WTC11 (cell line): ENCODE measurements around the gene MYH10. TPM values are rescaled to one million over a fixed set of nuclear protein-coding genes. Genes with fewer than 3 reads are reported as not detected.

Experiments
- ATAC-seq: fragments of 200-7000 bp; cut with Tn5 transposase; 2 replicates; pipeline ENCODE4 v1.10.0; 2021; ENCODE audit warnings: mild to moderate bottlenecking, moderate library complexity
- CTCF ChIA-PET: fragments of 300-600 bp; sonication (Branson Sonifier 250); formaldehyde crosslinking; loops from one replicate; lab custom pipeline; 2021; ENCODE audit warnings: antibody characterized with exemption; lab: Charles Lee
- POLR2A ChIA-PET: fragments of 350-600 bp; sonication (Branson Sonifier 250); formaldehyde crosslinking; loops from one replicate; lab custom pipeline; 2021; ENCODE audit warnings: antibody characterized with exemption; lab: Charles Lee
- DNase-seq: peaks from one replicate; pipeline ENCODE4 v3.0.0; 2021; ENCODE audit warnings: low spot score
- H3K27ac Mint-ChIP-seq: 2 replicates; pipeline ENCODE4 v1.8.0; 2021; ENCODE audit warnings: mixed read lengths
- H3K27me3 Mint-ChIP-seq: 2 replicates; pipeline ENCODE4 v1.8.0; 2021; ENCODE audit warnings: low read depth, mild to moderate bottlenecking, moderate library complexity, mixed read lengths
- H3K36me3 Mint-ChIP-seq: 2 replicates; pipeline ENCODE4 v1.8.0; 2021; ENCODE audit warnings: mixed read lengths
- H3K4me1 Mint-ChIP-seq: 2 replicates; pipeline ENCODE4 v1.8.0; 2022; ENCODE audit warnings: mixed read lengths
- H3K4me3 Mint-ChIP-seq: 2 replicates; pipeline ENCODE4 v1.8.0; 2021; ENCODE audit warnings: mild to moderate bottlenecking, moderate library complexity, mixed read lengths
- H3K9me3 Mint-ChIP-seq: 2 replicates; pipeline ENCODE4 v1.8.0; 2021; ENCODE audit warnings: mixed read lengths
- CREB1 ChIP-seq: sonication (generic); formaldehyde crosslinking; IDR thresholded peaks from 2 replicates; pipeline ENCODE4 v1.8.0; 2023; ENCODE audit warnings: mild to moderate bottlenecking, missing genetic modification reagents
- CREM ChIP-seq: sonication (generic); formaldehyde crosslinking; IDR thresholded peaks from 2 replicates; pipeline ENCODE4 v1.8.1; 2022; ENCODE audit warnings: mild to moderate bottlenecking, missing genetic modification reagents, moderate library complexity
- MXD4 ChIP-seq: fragments of 250-450 bp; sonication (Bioruptor Pico); IDR thresholded peaks from 2 replicates; pipeline ENCODE4 v1.8.0; 2021; ENCODE audit warnings: mild to moderate bottlenecking, moderate library complexity, borderline replicate concordance
- NFATC4 ChIP-seq: fragments of 250-450 bp; sonication (Bioruptor Pico); IDR thresholded peaks from 2 replicates; pipeline ENCODE4 v1.9.0; 2021; ENCODE audit warnings: mild to moderate bottlenecking
- NFYB ChIP-seq: sonication (generic); formaldehyde crosslinking; conservative IDR thresholded peaks from 2 replicates; pipeline ENCODE4 v1.8.0; 2022; ENCODE audit warnings: low read depth, missing genetic modification reagents
- NR1H2 ChIP-seq: sonication (generic); formaldehyde crosslinking; IDR thresholded peaks from 2 replicates; pipeline ENCODE4 v1.9.0; 2021; ENCODE audit warnings: mild to moderate bottlenecking, moderate library complexity, missing genetic modification reagents
- NR2C2 ChIP-seq: sonication (generic); formaldehyde crosslinking; IDR thresholded peaks from 2 replicates; pipeline ENCODE4 v1.8.0; 2022; ENCODE audit warnings: mild to moderate bottlenecking, missing genetic modification reagents
- RELA ChIP-seq: sonication (generic); formaldehyde crosslinking; IDR thresholded peaks from 2 replicates; pipeline ENCODE4 v1.8.1; 2022; ENCODE audit warnings: missing genetic modification reagents, mild to moderate bottlenecking, borderline replicate concordance
- TEAD1 ChIP-seq: sonication (generic); formaldehyde crosslinking; IDR thresholded peaks from 2 replicates; pipeline ENCODE4 v1.8.0; 2022; ENCODE audit warnings: mild to moderate bottlenecking, missing genetic modification reagents
- TEAD4 ChIP-seq: sonication (generic); formaldehyde crosslinking; IDR thresholded peaks from 2 replicates; pipeline ENCODE4 v1.8.0; 2022; ENCODE audit warnings: mild to moderate bottlenecking, missing genetic modification reagents
- total RNA-seq: library from RNA; stranded (reverse); gene quantifications from 3 replicates; pipeline ENCODE4 v1.2.3, GENCODE V29; 2021
- TF ChIP-seq, protein P1 (sequence below): fragments of 250-450 bp; sonication (Bioruptor Pico); IDR thresholded peaks from 2 replicates; pipeline ENCODE4 v1.9.0; 2021; ENCODE audit warnings: mild to moderate bottlenecking, borderline replicate concordance
- TF ChIP-seq, protein P2 (sequence below): fragments of 200-600 bp; IDR thresholded peaks from 2 replicates; pipeline ENCODE4 v1.8.0; 2022; ENCODE audit warnings: antibody characterized with exemption
- TF ChIP-seq, protein P3 (sequence below): sonication (generic); formaldehyde crosslinking; IDR thresholded peaks from 2 replicates; pipeline ENCODE4 v1.8.1; 2023; ENCODE audit warnings: mild to moderate bottlenecking, missing genetic modification reagents, moderate library complexity
- TF ChIP-seq, protein P4 (sequence below): sonication (generic); formaldehyde crosslinking; IDR thresholded peaks from 2 replicates; pipeline ENCODE4 v1.8.1; 2023; ENCODE audit warnings: mild to moderate bottlenecking, missing genetic modification reagents
- TF ChIP-seq, protein P5 (sequence below): sonication (generic); formaldehyde crosslinking; IDR thresholded peaks from 2 replicates; pipeline ENCODE4 v1.8.1; 2022; ENCODE audit warnings: missing genetic modification reagents, borderline replicate concordance
- TF ChIP-seq, protein P6 (sequence below): sonication (generic); formaldehyde crosslinking; IDR thresholded peaks from 2 replicates; pipeline ENCODE4 v1.8.1; 2022; ENCODE audit warnings: low read depth, missing genetic modification reagents, borderline replicate concordance
- TF ChIP-seq, protein P7 (sequence below): sonication (generic); formaldehyde crosslinking; IDR thresholded peaks from 2 replicates; pipeline ENCODE4 v1.8.1; 2023; ENCODE audit warnings: mild to moderate bottlenecking, missing genetic modification reagents

Gene MYH10
- total RNA-seq, 1 experiment from 2014 or later: 231 TPM

DNA sequence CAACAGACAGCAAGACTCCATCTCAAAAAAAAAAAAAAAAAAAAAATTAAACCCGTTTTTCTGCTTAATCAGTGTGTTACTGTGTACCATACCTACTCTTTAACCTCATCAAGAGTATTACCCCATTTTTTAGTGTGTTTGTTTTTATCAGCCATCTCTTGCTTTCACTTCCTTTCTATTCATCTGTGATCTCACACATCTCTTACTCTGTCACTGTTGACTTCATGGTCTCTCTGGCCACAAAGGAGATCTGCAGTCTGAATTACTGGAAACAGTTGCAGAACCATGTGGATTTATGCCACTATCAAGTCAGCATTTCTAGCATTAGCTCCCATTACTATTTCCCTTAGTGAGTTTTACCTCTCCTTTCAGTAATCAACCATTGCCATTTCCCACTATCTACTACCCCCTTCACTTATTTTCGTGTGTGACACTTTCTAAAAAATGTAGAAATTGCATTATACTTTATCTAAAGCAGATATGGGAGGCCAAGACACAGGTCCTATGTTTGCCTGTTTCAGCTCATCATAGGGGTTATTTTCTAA lies 174.8 kb downstream of the MYH10 start (continued):
- TF ChIP-seq, protein P1, sequence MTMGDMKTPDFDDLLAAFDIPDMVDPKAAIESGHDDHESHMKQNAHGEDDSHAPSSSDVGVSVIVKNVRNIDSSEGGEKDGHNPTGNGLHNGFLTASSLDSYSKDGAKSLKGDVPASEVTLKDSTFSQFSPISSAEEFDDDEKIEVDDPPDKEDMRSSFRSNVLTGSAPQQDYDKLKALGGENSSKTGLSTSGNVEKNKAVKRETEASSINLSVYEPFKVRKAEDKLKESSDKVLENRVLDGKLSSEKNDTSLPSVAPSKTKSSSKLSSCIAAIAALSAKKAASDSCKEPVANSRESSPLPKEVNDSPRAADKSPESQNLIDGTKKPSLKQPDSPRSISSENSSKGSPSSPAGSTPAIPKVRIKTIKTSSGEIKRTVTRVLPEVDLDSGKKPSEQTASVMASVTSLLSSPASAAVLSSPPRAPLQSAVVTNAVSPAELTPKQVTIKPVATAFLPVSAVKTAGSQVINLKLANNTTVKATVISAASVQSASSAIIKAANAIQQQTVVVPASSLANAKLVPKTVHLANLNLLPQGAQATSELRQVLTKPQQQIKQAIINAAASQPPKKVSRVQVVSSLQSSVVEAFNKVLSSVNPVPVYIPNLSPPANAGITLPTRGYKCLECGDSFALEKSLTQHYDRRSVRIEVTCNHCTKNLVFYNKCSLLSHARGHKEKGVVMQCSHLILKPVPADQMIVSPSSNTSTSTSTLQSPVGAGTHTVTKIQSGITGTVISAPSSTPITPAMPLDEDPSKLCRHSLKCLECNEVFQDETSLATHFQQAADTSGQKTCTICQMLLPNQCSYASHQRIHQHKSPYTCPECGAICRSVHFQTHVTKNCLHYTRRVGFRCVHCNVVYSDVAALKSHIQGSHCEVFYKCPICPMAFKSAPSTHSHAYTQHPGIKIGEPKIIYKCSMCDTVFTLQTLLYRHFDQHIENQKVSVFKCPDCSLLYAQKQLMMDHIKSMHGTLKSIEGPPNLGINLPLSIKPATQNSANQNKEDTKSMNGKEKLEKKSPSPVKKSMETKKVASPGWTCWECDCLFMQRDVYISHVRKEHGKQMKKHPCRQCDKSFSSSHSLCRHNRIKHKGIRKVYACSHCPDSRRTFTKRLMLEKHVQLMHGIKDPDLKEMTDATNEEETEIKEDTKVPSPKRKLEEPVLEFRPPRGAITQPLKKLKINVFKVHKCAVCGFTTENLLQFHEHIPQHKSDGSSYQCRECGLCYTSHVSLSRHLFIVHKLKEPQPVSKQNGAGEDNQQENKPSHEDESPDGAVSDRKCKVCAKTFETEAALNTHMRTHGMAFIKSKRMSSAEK (CRISPR knock-in tag): no peak
- no peak for TF ChIP-seq TEAD4
- no peak for TF ChIP-seq NR2C2 (CRISPR knock-in tag)
- TF ChIP-seq NFATC4 (CRISPR knock-in tag): no peak

DNA sequence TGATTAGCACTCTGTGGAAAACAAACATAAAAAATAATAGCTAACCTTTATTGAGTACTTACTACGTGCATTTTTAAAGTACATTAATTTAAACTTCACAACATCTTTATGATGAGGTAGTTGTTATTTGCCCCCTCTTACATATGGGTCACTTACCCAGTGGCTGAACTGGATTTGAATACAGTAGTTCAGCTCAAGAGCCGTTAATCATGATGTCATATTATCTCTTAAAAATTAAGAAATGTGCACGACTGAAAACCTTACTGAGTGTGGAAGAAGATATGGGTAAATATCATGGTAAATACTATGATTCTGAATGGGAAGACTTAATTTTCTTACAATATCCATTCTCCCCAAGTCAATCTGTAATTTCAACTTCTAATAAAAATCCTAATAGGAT lies 177.2 kb downstream of the MYH10 start:
- CTCF ChIA-PET: no interaction called here
- POLR2A ChIA-PET: no interaction called here
- H3K27ac Mint-ChIP-seq: no peak overlapping the region
- peaks cover 64% of the 10 kb centered on the region for H3K36me3 Mint-ChIP-seq
- no peak for DNase-seq
- no peaks in the 10 kb centered on the region for H3K27me3 Mint-ChIP-seq
- peaks cover under 1% of the 10 kb centered on the region; the same call in 1 of the 2 replicates for H3K4me1 Mint-ChIP-seq
- H3K9me3 Mint-ChIP-seq: no peaks in the 10 kb centered on the region
- no peak for ATAC-seq
- no peak overlapping the region for H3K4me3 Mint-ChIP-seq
- TF ChIP-seq TEAD1 (CRISPR knock-in tag) (no peak), RELA (CRISPR knock-in tag) (no peak), NFYB (CRISPR knock-in tag) (no peak), CREB1 (CRISPR knock-in tag) (no peak), MXD4 (CRISPR knock-in tag) (no peak), NR1H2 (CRISPR knock-in tag) (no peak), CREM (CRISPR knock-in tag) (no peak)
- TF ChIP-seq, protein P2, sequence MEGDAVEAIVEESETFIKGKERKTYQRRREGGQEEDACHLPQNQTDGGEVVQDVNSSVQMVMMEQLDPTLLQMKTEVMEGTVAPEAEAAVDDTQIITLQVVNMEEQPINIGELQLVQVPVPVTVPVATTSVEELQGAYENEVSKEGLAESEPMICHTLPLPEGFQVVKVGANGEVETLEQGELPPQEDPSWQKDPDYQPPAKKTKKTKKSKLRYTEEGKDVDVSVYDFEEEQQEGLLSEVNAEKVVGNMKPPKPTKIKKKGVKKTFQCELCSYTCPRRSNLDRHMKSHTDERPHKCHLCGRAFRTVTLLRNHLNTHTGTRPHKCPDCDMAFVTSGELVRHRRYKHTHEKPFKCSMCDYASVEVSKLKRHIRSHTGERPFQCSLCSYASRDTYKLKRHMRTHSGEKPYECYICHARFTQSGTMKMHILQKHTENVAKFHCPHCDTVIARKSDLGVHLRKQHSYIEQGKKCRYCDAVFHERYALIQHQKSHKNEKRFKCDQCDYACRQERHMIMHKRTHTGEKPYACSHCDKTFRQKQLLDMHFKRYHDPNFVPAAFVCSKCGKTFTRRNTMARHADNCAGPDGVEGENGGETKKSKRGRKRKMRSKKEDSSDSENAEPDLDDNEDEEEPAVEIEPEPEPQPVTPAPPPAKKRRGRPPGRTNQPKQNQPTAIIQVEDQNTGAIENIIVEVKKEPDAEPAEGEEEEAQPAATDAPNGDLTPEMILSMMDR: no peak
- TF ChIP-seq, protein P3, sequence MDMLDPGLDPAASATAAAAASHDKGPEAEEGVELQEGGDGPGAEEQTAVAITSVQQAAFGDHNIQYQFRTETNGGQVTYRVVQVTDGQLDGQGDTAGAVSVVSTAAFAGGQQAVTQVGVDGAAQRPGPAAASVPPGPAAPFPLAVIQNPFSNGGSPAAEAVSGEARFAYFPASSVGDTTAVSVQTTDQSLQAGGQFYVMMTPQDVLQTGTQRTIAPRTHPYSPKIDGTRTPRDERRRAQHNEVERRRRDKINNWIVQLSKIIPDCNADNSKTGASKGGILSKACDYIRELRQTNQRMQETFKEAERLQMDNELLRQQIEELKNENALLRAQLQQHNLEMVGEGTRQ (CRISPR knock-in tag): no peak
- TF ChIP-seq, protein P4, sequence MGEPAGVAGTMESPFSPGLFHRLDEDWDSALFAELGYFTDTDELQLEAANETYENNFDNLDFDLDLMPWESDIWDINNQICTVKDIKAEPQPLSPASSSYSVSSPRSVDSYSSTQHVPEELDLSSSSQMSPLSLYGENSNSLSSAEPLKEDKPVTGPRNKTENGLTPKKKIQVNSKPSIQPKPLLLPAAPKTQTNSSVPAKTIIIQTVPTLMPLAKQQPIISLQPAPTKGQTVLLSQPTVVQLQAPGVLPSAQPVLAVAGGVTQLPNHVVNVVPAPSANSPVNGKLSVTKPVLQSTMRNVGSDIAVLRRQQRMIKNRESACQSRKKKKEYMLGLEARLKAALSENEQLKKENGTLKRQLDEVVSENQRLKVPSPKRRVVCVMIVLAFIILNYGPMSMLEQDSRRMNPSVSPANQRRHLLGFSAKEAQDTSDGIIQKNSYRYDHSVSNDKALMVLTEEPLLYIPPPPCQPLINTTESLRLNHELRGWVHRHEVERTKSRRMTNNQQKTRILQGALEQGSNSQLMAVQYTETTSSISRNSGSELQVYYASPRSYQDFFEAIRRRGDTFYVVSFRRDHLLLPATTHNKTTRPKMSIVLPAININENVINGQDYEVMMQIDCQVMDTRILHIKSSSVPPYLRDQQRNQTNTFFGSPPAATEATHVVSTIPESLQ (CRISPR knock-in tag): no peak
- TF ChIP-seq, protein P5, sequence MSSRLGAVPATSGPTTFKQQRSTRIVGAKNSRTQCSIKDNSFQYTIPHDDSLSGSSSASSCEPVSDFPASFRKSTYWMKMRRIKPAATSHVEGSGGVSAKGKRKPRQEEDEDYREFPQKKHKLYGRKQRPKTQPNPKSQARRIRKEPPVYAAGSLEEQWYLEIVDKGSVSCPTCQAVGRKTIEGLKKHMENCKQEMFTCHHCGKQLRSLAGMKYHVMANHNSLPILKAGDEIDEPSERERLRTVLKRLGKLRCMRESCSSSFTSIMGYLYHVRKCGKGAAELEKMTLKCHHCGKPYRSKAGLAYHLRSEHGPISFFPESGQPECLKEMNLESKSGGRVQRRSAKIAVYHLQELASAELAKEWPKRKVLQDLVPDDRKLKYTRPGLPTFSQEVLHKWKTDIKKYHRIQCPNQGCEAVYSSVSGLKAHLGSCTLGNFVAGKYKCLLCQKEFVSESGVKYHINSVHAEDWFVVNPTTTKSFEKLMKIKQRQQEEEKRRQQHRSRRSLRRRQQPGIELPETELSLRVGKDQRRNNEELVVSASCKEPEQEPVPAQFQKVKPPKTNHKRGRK (CRISPR knock-in tag): no peak
- TF ChIP-seq, protein P1 (CRISPR knock-in tag): no peak
- TF ChIP-seq, protein P6, sequence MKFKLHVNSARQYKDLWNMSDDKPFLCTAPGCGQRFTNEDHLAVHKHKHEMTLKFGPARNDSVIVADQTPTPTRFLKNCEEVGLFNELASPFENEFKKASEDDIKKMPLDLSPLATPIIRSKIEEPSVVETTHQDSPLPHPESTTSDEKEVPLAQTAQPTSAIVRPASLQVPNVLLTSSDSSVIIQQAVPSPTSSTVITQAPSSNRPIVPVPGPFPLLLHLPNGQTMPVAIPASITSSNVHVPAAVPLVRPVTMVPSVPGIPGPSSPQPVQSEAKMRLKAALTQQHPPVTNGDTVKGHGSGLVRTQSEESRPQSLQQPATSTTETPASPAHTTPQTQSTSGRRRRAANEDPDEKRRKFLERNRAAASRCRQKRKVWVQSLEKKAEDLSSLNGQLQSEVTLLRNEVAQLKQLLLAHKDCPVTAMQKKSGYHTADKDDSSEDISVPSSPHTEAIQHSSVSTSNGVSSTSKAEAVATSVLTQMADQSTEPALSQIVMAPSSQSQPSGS (CRISPR knock-in tag): no peak
- TF ChIP-seq, protein P7, sequence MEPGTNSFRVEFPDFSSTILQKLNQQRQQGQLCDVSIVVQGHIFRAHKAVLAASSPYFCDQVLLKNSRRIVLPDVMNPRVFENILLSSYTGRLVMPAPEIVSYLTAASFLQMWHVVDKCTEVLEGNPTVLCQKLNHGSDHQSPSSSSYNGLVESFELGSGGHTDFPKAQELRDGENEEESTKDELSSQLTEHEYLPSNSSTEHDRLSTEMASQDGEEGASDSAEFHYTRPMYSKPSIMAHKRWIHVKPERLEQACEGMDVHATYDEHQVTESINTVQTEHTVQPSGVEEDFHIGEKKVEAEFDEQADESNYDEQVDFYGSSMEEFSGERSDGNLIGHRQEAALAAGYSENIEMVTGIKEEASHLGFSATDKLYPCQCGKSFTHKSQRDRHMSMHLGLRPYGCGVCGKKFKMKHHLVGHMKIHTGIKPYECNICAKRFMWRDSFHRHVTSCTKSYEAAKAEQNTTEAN (CRISPR knock-in tag): no peak
